WTC11 (cell line): ENCODE results near the gene NOB1. TPM values are rescaled to one million over a fixed set of nuclear protein-coding genes. Genes with fewer than 3 reads are reported as not detected.

Experiments
- ATAC-seq: fragments of 200-7000 bp; cut with Tn5 transposase; 2 replicates; pipeline ENCODE4 v1.10.0; 2021; ENCODE audit warnings: mild to moderate bottlenecking, moderate library complexity
- CTCF ChIA-PET: fragments of 300-600 bp; sonication (Branson Sonifier 250); formaldehyde crosslinking; loops from one replicate; lab custom pipeline; 2021; ENCODE audit warnings: antibody characterized with exemption; lab: Charles Lee
- POLR2A ChIA-PET: fragments of 350-600 bp; sonication (Branson Sonifier 250); formaldehyde crosslinking; loops from one replicate; lab custom pipeline; 2021; ENCODE audit warnings: antibody characterized with exemption; lab: Charles Lee
- DNase-seq: peaks from one replicate; pipeline ENCODE4 v3.0.0; 2021; ENCODE audit warnings: low spot score
- H3K27ac Mint-ChIP-seq: 2 replicates; pipeline ENCODE4 v1.8.0; 2021; ENCODE audit warnings: mixed read lengths
- H3K27me3 Mint-ChIP-seq: 2 replicates; pipeline ENCODE4 v1.8.0; 2021; ENCODE audit warnings: low read depth, mild to moderate bottlenecking, moderate library complexity, mixed read lengths
- H3K36me3 Mint-ChIP-seq: 2 replicates; pipeline ENCODE4 v1.8.0; 2021; ENCODE audit warnings: mixed read lengths
- H3K4me1 Mint-ChIP-seq: 2 replicates; pipeline ENCODE4 v1.8.0; 2022; ENCODE audit warnings: mixed read lengths
- H3K4me3 Mint-ChIP-seq: 2 replicates; pipeline ENCODE4 v1.8.0; 2021; ENCODE audit warnings: mild to moderate bottlenecking, moderate library complexity, mixed read lengths
- H3K9me3 Mint-ChIP-seq: 2 replicates; pipeline ENCODE4 v1.8.0; 2021; ENCODE audit warnings: mixed read lengths
- ARID4B ChIP-seq: sonication (generic); formaldehyde crosslinking; IDR thresholded peaks from 2 replicates; pipeline ENCODE4 v1.8.0; 2023; ENCODE audit warnings: missing genetic modification reagents, mild to moderate bottlenecking, borderline replicate concordance
- ATF1 ChIP-seq: sonication (generic); formaldehyde crosslinking; IDR thresholded peaks from 2 replicates; pipeline ENCODE4 v1.8.1; 2023; ENCODE audit warnings: mild to moderate bottlenecking, moderate library complexity, missing genetic modification reagents
- ATF3 ChIP-seq: sonication (generic); formaldehyde crosslinking; conservative IDR thresholded peaks from 2 replicates; pipeline ENCODE4 v1.8.1; 2022; ENCODE audit warnings: mild to moderate bottlenecking, missing genetic modification reagents
- ATF6 ChIP-seq: sonication (generic); formaldehyde crosslinking; IDR thresholded peaks from 2 replicates; pipeline ENCODE4 v1.8.1; 2023; ENCODE audit warnings: mild to moderate bottlenecking, missing genetic modification reagents
- CBFB ChIP-seq: sonication (generic); formaldehyde crosslinking; IDR thresholded peaks from 2 replicates; pipeline ENCODE4 v1.8.1; 2022; ENCODE audit warnings: mild to moderate bottlenecking, low read depth, missing genetic modification reagents
- HMGA2 ChIP-seq: fragments of 250-450 bp; sonication (Bioruptor Pico); IDR thresholded peaks from 2 replicates; pipeline ENCODE4 v1.4.0; 2021; ENCODE audit warnings: mild to moderate bottlenecking, moderate library complexity
- MYBL2 ChIP-seq: sonication (generic); formaldehyde crosslinking; IDR thresholded peaks from 2 replicates; pipeline ENCODE4 v1.8.1; 2023; ENCODE audit warnings: mild to moderate bottlenecking, moderate library complexity, missing genetic modification reagents
- NFATC4 ChIP-seq: fragments of 250-450 bp; sonication (Bioruptor Pico); IDR thresholded peaks from 2 replicates; pipeline ENCODE4 v1.9.0; 2021; ENCODE audit warnings: mild to moderate bottlenecking
- NFE2L1 ChIP-seq: sonication (generic); formaldehyde crosslinking; IDR thresholded peaks from 2 replicates; pipeline ENCODE4 v1.8.1; 2023; ENCODE audit warnings: missing genetic modification reagents
- NFYB ChIP-seq: sonication (generic); formaldehyde crosslinking; conservative IDR thresholded peaks from 2 replicates; pipeline ENCODE4 v1.8.0; 2022; ENCODE audit warnings: low read depth, missing genetic modification reagents
- RORB ChIP-seq: fragments of 250-450 bp; sonication (Bioruptor Pico); IDR thresholded peaks from 2 replicates; pipeline ENCODE4 v1.9.0; 2021; ENCODE audit warnings: mild to moderate bottlenecking
- SMAD3 ChIP-seq: sonication (generic); formaldehyde crosslinking; IDR thresholded peaks from 2 replicates; pipeline ENCODE4 v1.8.0; 2022; ENCODE audit warnings: missing genetic modification reagents, mild to moderate bottlenecking, borderline replicate concordance
- SMAD4 ChIP-seq: sonication (generic); formaldehyde crosslinking; IDR thresholded peaks from 2 replicates; pipeline ENCODE4 v1.8.0; 2022; ENCODE audit warnings: mild to moderate bottlenecking, missing genetic modification reagents
- TEAD4 ChIP-seq: sonication (generic); formaldehyde crosslinking; IDR thresholded peaks from 2 replicates; pipeline ENCODE4 v1.8.0; 2022; ENCODE audit warnings: mild to moderate bottlenecking, missing genetic modification reagents
- TP53 ChIP-seq: sonication (generic); formaldehyde crosslinking; IDR thresholded peaks from 2 replicates; pipeline ENCODE4 v1.8.1; 2023; ENCODE audit warnings: mild to moderate bottlenecking, missing genetic modification reagents
- ZNF138 ChIP-seq: sonication (generic); formaldehyde crosslinking; conservative IDR thresholded peaks from 2 replicates; pipeline ENCODE4 v1.8.1; 2022; ENCODE audit warnings: mild to moderate bottlenecking, moderate library complexity, missing genetic modification reagents
- ZNF219 ChIP-seq: sonication (generic); formaldehyde crosslinking; IDR thresholded peaks from 2 replicates; pipeline ENCODE4 v1.8.0; 2023; ENCODE audit warnings: missing genetic modification reagents, mild to moderate bottlenecking, borderline replicate concordance
- ZNF396 ChIP-seq: fragments of 250-450 bp; sonication (Bioruptor Pico); IDR thresholded peaks from 2 replicates; pipeline ENCODE4 v1.8.0; 2021; ENCODE audit warnings: mild to moderate bottlenecking, moderate library complexity, borderline replicate concordance
- ZNF423 ChIP-seq: fragments of 250-450 bp; sonication (Bioruptor Pico); IDR thresholded peaks from 2 replicates; pipeline ENCODE4 v2.1.2; 2022; ENCODE audit warnings: mild to moderate bottlenecking, moderate library complexity
- total RNA-seq: library from RNA; stranded (reverse); gene quantifications from 3 replicates; pipeline ENCODE4 v1.2.3, GENCODE V29; 2021
- TF ChIP-seq, protein P1 (sequence below): fragments of 250-450 bp; sonication (Bioruptor Pico); IDR thresholded peaks from 2 replicates; pipeline ENCODE4 v1.8.0; 2021; ENCODE audit warnings: mild to moderate bottlenecking
- TF ChIP-seq, protein P2 (sequence below): fragments of 250-450 bp; sonication (Bioruptor Pico); IDR thresholded peaks from 2 replicates; pipeline ENCODE4 v1.9.0; 2021; ENCODE audit warnings: mild to moderate bottlenecking
- TF ChIP-seq, protein P3 (sequence below): fragments of 250-450 bp; sonication (Bioruptor Pico); IDR thresholded peaks from 2 replicates; pipeline ENCODE4 v2.1.2; 2022; ENCODE audit warnings: mild to moderate bottlenecking, moderate library complexity

Gene NOB1
- total RNA-seq, 1 experiment from 2014 or later: 88.0 TPM

- Mint-ChIP-seq H3K36me3 (peaks cover 43% of the 10 kb centered on the region), H3K27ac (0 out of 2 replicates have a peak overlapping the region, but pooled peaks have one; percentile 19), H3K4me1 (peaks cover 4% of the 10 kb centered on the region; the same call in 1 of the 2 replicates)
- no peak for DNase-seq
- CTCF ChIA-PET: no interaction called here
- TF ChIP-seq MYBL2 (CRISPR knock-in tag): no peak
- TF ChIP-seq ATF6 (CRISPR knock-in tag): no peak
- no peak for TF ChIP-seq ZNF219 (CRISPR knock-in tag)
- no peak for TF ChIP-seq ZNF423 (CRISPR knock-in tag)
- TF ChIP-seq SMAD3 (CRISPR knock-in tag): no peak
- no peak for TF ChIP-seq NFYB
- TF ChIP-seq, protein P1, sequence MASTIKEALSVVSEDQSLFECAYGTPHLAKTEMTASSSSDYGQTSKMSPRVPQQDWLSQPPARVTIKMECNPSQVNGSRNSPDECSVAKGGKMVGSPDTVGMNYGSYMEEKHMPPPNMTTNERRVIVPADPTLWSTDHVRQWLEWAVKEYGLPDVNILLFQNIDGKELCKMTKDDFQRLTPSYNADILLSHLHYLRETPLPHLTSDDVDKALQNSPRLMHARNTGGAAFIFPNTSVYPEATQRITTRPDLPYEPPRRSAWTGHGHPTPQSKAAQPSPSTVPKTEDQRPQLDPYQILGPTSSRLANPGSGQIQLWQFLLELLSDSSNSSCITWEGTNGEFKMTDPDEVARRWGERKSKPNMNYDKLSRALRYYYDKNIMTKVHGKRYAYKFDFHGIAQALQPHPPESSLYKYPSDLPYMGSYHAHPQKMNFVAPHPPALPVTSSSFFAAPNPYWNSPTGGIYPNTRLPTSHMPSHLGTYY (CRISPR knock-in tag): no peak
- no peak for TF ChIP-seq ATF3 (CRISPR knock-in tag)
- TF ChIP-seq, protein P2, sequence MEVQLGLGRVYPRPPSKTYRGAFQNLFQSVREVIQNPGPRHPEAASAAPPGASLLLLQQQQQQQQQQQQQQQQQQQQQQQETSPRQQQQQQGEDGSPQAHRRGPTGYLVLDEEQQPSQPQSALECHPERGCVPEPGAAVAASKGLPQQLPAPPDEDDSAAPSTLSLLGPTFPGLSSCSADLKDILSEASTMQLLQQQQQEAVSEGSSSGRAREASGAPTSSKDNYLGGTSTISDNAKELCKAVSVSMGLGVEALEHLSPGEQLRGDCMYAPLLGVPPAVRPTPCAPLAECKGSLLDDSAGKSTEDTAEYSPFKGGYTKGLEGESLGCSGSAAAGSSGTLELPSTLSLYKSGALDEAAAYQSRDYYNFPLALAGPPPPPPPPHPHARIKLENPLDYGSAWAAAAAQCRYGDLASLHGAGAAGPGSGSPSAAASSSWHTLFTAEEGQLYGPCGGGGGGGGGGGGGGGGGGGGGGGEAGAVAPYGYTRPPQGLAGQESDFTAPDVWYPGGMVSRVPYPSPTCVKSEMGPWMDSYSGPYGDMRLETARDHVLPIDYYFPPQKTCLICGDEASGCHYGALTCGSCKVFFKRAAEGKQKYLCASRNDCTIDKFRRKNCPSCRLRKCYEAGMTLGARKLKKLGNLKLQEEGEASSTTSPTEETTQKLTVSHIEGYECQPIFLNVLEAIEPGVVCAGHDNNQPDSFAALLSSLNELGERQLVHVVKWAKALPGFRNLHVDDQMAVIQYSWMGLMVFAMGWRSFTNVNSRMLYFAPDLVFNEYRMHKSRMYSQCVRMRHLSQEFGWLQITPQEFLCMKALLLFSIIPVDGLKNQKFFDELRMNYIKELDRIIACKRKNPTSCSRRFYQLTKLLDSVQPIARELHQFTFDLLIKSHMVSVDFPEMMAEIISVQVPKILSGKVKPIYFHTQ: no peak
- no peak for TF ChIP-seq NFATC4
- TF ChIP-seq TEAD4 (CRISPR knock-in tag): no peak
- TF ChIP-seq, all 79 proteins: peak for 0
- no peaks in the 10 kb centered on the region for H3K27me3 Mint-ChIP-seq
- POLR2A ChIA-PET: no interaction called here
- H3K4me3 Mint-ChIP-seq: no peak overlapping the region
- no peaks in the 10 kb centered on the region for H3K9me3 Mint-ChIP-seq
- no peak for ATAC-seq
These were observed 60.8 kb downstream of the NOB1 start for GRCh38 chr16:69693916-69694315.

- POLR2A ChIA-PET: no interaction called here
- TF ChIP-seq, protein P3, sequence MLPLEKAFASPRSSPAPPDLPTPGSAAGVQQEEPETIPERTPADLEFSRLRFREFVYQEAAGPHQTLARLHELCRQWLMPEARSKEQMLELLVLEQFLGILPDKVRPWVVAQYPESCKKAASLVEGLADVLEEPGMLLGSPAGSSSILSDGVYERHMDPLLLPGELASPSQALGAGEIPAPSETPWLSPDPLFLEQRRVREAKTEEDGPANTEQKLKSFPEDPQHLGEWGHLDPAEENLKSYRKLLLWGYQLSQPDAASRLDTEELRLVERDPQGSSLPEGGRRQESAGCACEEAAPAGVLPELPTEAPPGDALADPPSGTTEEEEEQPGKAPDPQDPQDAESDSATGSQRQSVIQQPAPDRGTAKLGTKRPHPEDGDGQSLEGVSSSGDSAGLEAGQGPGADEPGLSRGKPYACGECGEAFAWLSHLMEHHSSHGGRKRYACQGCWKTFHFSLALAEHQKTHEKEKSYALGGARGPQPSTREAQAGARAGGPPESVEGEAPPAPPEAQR (CRISPR knock-in tag): no peak
- TF ChIP-seq ATF1 (CRISPR knock-in tag): no peak
- TF ChIP-seq SMAD4 (CRISPR knock-in tag): no peak
- no peak for TF ChIP-seq RORB (CRISPR knock-in tag)
- no peak for TF ChIP-seq ZNF138 (CRISPR knock-in tag)
- TF ChIP-seq ZNF396: no peak
- no peak for TF ChIP-seq NFE2L1 (CRISPR knock-in tag)
- no peak for TF ChIP-seq ATF3 (CRISPR knock-in tag)
- no peak for TF ChIP-seq HMGA2 (CRISPR knock-in tag)
- TF ChIP-seq TP53 (CRISPR knock-in tag): no peak
- TF ChIP-seq NFATC4: no peak
- no peak for TF ChIP-seq ARID4B (CRISPR knock-in tag)
- TF ChIP-seq CBFB (CRISPR knock-in tag): no peak
- TF ChIP-seq, all 79 proteins: peak for 0
- H3K27me3 Mint-ChIP-seq: no peaks in the 10 kb centered on the region
- H3K4me3 Mint-ChIP-seq: no peak overlapping the region
- DNase-seq (no peak), ATAC-seq (no peak)
- H3K9me3 Mint-ChIP-seq: no peaks in the 10 kb centered on the region
- H3K36me3 Mint-ChIP-seq: peaks cover 43% of the 10 kb centered on the region
- H3K27ac Mint-ChIP-seq: 0 out of 2 replicates have a peak overlapping the region, but pooled peaks have one; percentile 3
- no peaks in the 10 kb centered on the region for H3K4me1 Mint-ChIP-seq
- CTCF ChIA-PET: no interaction called here
These were observed 62.5 kb downstream of the NOB1 start for GRCh38 chr16:69691980-69692911.
